Fibroblast of the aortic adventitia (primary cell): ENCODE measurements around the gene METRN. TPM values are rescaled to one million over a fixed set of nuclear protein-coding genes. Genes with fewer than 3 reads are reported as not detected.
A peak's percentile ranks its signal among the peaks of the same experiment; 100 is the strongest.

Experiments used
- DNase-seq: peaks from one replicate; pipeline ENCODE4 v3.0.0-alpha.2; 2010; ENCODE audit warnings: low read depth
- H3K4me3 ChIP-seq: 2 replicates; pipeline ENCODE4 v1.5.1; 2011; ENCODE audit warnings: low read depth, mild to moderate bottlenecking, control low read depth, low read length, moderate library complexity
- total RNA-seq: library from RNA; depleted of rRNA; stranded (reverse); fragments of >200 nt; gene quantifications from 2 replicates; pipeline ENCODE4 v1.2.3, GENCODE V29; 2012; ENCODE audit warnings: low replicate concordance
- TF ChIP-seq, protein P1 (sequence below): IDR thresholded peaks from 2 replicates; pipeline ENCODE4 v1.5.1; 2011; ENCODE audit warnings: mild to moderate bottlenecking, low read length, control low read depth, inconsistent platforms; ENCODE audit not compliant: insufficient read depth

METRN gene
- total RNA-seq, 1 donor: 30.7 TPM

DNA sequence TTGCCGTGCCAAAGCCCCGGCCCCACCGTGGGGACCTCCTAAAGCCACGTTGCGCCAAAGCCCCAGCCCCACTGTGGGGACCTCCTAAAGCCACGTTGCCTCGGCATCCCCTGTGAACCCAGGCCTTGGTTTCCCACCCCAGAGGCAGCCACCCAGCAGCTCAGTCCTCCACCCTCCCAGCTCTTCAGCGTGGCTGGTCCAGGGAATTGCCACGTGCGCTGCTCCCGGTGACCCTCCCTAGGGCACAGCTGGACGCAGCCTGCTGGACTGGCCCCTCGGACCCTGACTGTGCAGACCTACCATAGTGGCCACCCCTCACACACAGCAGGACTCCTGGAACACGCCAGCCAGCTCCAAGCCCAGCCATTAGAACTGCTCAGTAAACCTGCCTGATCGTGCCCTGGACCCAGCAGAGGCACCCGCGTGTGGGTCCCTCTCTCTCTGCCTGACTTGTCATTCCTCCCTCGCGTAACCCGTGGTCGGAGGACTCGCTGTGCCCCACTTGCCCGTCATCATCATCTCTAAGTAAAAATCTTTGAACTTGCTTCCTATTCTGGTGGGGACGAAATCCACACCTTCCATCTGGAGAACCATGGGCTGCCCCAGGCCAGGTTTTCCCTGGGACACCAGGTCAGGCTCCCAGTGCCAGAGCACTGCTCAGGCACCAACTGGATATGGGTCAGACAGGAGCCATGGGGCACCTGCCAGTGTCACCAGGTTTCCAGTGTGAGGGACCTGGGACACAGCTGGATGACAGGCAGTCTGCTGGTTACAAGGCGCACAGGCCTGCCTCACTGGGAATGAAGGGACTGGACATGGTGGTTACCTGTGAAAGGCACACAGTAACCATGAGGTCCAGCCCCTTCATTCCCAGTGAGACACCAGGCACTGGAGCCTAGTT is 20.3 kb downstream of the METRN start:
- TF ChIP-seq, protein P1, sequence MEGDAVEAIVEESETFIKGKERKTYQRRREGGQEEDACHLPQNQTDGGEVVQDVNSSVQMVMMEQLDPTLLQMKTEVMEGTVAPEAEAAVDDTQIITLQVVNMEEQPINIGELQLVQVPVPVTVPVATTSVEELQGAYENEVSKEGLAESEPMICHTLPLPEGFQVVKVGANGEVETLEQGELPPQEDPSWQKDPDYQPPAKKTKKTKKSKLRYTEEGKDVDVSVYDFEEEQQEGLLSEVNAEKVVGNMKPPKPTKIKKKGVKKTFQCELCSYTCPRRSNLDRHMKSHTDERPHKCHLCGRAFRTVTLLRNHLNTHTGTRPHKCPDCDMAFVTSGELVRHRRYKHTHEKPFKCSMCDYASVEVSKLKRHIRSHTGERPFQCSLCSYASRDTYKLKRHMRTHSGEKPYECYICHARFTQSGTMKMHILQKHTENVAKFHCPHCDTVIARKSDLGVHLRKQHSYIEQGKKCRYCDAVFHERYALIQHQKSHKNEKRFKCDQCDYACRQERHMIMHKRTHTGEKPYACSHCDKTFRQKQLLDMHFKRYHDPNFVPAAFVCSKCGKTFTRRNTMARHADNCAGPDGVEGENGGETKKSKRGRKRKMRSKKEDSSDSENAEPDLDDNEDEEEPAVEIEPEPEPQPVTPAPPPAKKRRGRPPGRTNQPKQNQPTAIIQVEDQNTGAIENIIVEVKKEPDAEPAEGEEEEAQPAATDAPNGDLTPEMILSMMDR: no peak
- no peak overlapping the region for H3K4me3 ChIP-seq
- no peak for DNase-seq

DNA sequence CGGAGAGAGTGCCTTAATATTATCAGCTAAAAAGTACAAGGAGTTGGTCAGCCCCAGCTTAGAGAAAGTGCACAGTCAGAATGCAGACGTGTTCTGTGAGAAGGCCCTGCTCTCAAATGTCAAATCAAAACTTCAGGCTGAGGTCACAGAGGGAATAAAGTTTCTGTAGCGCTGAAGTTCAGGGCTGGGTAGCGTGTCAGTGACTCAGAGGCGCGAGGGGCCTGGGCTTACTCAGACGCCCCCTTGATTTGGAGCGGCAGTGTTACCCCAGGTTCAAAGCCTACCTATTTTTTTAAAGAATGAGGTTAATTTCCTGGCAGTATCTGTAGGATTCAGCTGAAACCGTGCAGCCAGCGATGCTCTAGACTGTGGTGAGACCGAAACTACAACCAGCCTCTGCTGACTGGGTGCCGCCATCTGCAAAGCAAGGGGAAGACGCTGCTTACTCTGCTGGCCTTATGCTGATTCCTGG is 21.1 kb downstream of the METRN start:
- TF ChIP-seq, protein P1: no peak
- no peak overlapping the region for H3K4me3 ChIP-seq
- DNase-seq: no peak

DNA sequence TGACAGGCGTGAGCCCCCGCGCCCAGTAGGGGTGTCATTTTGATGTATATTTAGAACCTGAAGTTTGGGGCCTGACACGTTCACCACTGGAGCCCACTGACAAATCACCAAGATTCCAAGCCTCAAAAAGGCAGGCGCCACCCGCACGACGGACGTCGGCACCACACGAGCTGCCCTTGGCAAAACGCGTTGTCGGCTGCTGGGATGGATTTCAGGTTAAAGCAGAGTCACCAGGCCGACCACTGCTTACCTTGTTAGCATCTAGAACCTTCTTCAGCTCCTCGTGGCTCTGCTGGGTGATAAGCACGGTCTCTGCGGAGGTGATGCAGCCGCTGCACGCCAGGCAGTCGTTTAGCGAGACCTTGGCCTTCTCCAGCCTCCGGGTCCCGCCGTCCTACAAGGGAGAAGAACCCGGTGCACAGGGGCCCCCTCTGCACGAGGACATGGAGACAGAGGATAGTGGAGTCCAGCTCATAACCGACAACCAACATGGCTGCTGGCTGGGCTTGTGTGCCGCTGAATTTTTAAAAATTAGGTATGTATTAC is 22.1 kb downstream of the METRN start:
- no peak overlapping the region for H3K4me3 ChIP-seq
- TF ChIP-seq, protein P1: no peak

DNA sequence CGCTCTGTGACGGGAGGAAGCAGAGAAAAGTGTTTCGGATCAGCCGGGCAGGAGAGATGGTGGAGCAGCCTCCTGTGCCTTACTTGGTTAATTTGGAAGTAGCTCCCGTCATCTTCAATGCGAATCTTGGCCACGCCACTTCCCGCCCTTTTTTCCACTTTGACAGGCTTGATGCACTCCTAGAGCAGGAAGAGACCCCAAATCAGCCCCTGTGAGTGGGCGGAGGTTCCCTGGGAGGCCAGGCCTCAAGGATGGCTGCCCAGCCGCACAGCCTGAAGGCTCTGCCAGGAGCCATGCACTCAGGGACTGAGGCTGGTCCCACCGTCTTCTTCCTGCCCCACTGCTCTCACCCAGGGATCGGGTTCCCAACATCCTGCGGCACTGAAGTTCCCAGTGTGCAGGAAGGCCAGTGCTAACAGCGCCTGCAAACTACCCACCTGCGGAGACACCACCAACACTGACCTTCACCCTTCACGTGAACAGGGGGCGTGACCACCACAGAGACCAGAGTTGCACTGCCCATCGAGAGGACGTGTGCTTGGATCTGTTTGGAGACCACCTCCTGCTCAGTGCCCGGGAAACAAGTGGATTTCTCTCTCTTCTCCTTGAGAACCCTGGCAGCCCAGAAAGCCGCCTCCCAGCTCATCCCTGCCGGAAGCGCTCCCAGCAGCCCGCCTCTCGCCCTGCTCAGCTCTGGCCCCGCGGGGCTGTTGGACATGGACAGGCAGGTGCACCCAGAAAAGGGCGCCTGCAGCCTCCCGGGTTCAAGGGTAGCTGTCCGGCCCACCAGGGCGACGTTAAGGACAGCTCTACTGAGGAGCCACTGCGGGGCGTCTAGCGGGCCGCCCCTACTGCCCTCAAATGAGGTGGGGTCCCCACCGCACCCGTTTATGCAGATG is 24.9 kb downstream of the METRN start:
- TF ChIP-seq, protein P1: no peak
- no peak for DNase-seq
- peak overlapping the region; percentile 82 for H3K4me3 ChIP-seq

More for the DNA sequence above, 22.1 kb downstream of the METRN start:
- no peak for DNase-seq

DNA sequence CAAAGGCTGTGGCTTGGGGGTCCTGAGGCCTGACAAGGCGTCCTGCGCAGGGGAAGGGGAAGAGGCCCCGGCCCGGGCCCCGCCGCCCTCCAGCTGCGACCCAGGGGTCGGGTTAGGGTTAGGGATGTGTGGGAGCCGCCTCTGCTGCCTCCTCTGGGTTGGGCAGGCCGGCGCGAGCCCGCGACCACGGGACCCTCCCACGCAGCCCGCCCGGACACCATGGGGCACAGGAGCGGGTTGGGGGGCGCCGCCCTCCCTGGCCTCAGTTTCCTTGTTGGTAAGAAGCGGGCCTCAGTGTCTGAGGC is 25.5 kb downstream of the METRN start:
- TF ChIP-seq, protein P1: no peak
- H3K4me3 ChIP-seq: peak overlapping the region; percentile 82
- DNase-seq: no peak

DNA sequence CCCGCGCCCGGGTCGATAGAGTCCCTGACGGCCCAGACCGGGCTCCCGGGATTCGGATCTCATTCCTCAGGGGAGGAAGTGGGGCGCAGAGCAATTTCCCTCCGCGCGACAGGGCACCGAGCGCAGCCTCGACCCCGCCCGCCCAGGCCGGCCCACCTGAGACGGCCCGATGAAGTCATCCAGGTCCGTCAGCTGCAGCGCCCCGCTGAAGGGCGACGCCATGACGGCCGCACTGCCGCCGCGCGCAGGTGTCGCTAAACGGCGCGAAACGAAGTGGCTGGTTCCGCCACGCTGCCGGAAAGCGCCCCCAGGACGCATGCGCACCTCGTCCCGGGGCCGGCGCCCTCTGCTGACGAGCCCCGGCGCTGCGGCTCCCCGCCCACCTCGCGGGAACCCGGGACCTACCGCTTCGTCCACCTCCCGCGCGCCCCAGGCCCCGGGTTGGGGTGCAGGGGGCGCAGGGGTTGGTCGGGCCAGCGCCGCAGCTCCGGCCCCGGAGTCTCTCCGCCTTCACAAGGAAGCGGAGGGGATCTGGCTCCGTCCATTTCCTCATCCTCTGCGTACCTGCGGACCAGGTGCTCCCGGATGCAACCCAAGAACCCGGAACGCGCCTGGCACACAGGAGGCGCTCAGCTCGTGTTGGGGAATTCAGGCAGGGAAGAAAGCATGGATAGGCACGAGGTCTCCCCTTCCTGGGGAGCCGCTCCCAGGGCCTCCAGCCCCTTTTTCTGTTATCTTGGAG is 26.0 kb downstream of the METRN start, which contains the start of gene CIAO3:
Gene CIAO3 (minus strand): TSS at position 234 of the 742 bp plus-strand sequence. CDS start 12 bp downstream, at position 222.
- TF ChIP-seq, protein P1: peak; percentile 70
- H3K4me3 ChIP-seq: peak within 1 kb of the TSS; percentile 82
- DNase-seq: peak; percentile 87
